Endothelial cell (in vitro differentiated cells): ENCODE measurements around the gene FZD7. TPM values are rescaled to one million over a fixed set of nuclear protein-coding genes. Genes with fewer than 3 reads are reported as not detected.

Experiments used
- DNase-seq: peaks from one replicate; pipeline ENCODE4 v3.0.0; 2021; ENCODE audit warnings: low spot score
- H3K27ac Mint-ChIP-seq: one replicate; pipeline ENCODE4 v1.8.0; 2021; ENCODE audit warnings: mixed read lengths, inconsistent platforms; ENCODE audit not compliant: unreplicated experiment
- H3K27me3 Mint-ChIP-seq: one replicate; pipeline ENCODE4 v1.8.0; 2021; ENCODE audit warnings: mild to moderate bottlenecking, moderate library complexity, mixed read lengths, inconsistent platforms; ENCODE audit not compliant: unreplicated experiment
- H3K36me3 Mint-ChIP-seq: one replicate; pipeline ENCODE4 v1.8.0; 2021; ENCODE audit warnings: mild to moderate bottlenecking, low read depth, mixed read lengths, inconsistent platforms; ENCODE audit not compliant: unreplicated experiment
- H3K4me1 Mint-ChIP-seq: one replicate; pipeline ENCODE4 v1.8.0; 2021; ENCODE audit warnings: mild to moderate bottlenecking, mixed read lengths, inconsistent platforms; ENCODE audit not compliant: unreplicated experiment
- H3K4me3 Mint-ChIP-seq: one replicate; pipeline ENCODE4 v1.8.0; 2021; ENCODE audit warnings: mild to moderate bottlenecking, mixed read lengths, inconsistent platforms; ENCODE audit not compliant: unreplicated experiment
- H3K9me3 Mint-ChIP-seq: one replicate; pipeline ENCODE4 v1.8.0; 2021; ENCODE audit warnings: mixed read lengths, inconsistent platforms; ENCODE audit not compliant: unreplicated experiment
- CTCF ChIP-seq: fragments of 200-600 bp; sonication (generic); IDR thresholded peaks from one replicate; pipeline ENCODE4 v1.5.0; 2021; ENCODE audit warnings: antibody characterized with exemption; ENCODE audit not compliant: unreplicated experiment
- total RNA-seq: library from RNA; stranded (reverse); fragmentation: NEBNext Ultra II Directional; extraction: Animal tissue kit (Norgen Biotek cat#: 25700); gene quantifications from one replicate; pipeline ENCODE4 v1.2.1, GENCODE V29; 2021; ENCODE audit not compliant: unreplicated experiment

FZD7 gene
- total RNA-seq, 1 donor from 2014 or later, result 42.2 TPM

GRCh38 chr2:202017940-202018339, 15.7 kb upstream of the FZD7 start:
- Mint-ChIP-seq H3K36me3 (no peaks in the 10 kb centered on the region), H3K27ac (no peak overlapping the region), H3K4me1 (peaks cover 31% of the 10 kb centered on the region), H3K4me3 (no peak overlapping the region), H3K27me3 (peaks cover 5% of the 10 kb centered on the region), H3K9me3 (no peaks in the 10 kb centered on the region)
- no peak for DNase-seq
- no peak for TF ChIP-seq CTCF

- Mint-ChIP-seq H3K4me1 (peaks cover 38% of the 10 kb centered on the region), H3K4me3 (no peak overlapping the region)
These were observed 14.7 kb upstream of the FZD7 start for GRCh38 chr2:202018950-202019349.

GRCh38 chr2:202019689-202020450, 13.8 kb upstream of the FZD7 start:
- H3K36me3 Mint-ChIP-seq, result no peaks in the 10 kb centered on the region
- peak overlapping the region; percentile 84 for H3K27ac Mint-ChIP-seq
- DNase-seq, result no peak
- H3K27me3 Mint-ChIP-seq, result peaks cover 7% of the 10 kb centered on the region
- peaks cover 36% of the 10 kb centered on the region for H3K4me1 Mint-ChIP-seq
- no peak for TF ChIP-seq CTCF
- H3K9me3 Mint-ChIP-seq, result no peaks in the 10 kb centered on the region
- H3K4me3 Mint-ChIP-seq, result no peak overlapping the region

More at GRCh38 chr2:202018950-202019349, 14.7 kb upstream of the FZD7 start:
- Mint-ChIP-seq H3K27ac (peak overlapping the region; percentile 76), H3K27me3 (peaks cover 5% of the 10 kb centered on the region), H3K36me3 (no peaks in the 10 kb centered on the region), H3K9me3 (no peaks in the 10 kb centered on the region)
- no peak for TF ChIP-seq CTCF
- peak; percentile 19 for DNase-seq

- H3K36me3 Mint-ChIP-seq, result peaks cover 5% of the 10 kb centered on the region
- H3K27ac Mint-ChIP-seq, result no peak overlapping the region
- H3K4me1 Mint-ChIP-seq, result peaks cover 50% of the 10 kb centered on the region
These were observed 10.9 kb upstream of the FZD7 start for GRCh38 chr2:202022755-202023154.

More at GRCh38 chr2:202022755-202023154, 10.9 kb upstream of the FZD7 start:
- Mint-ChIP-seq H3K9me3 (no peaks in the 10 kb centered on the region), H3K4me3 (no peak overlapping the region), H3K27me3 (peaks cover 4% of the 10 kb centered on the region)
- no peak for TF ChIP-seq CTCF
- no peak for DNase-seq
